Prostate gland (tissue), 2 donors: ENCODE data around the gene SPOCK1. TPM values are rescaled to one million over a fixed set of nuclear protein-coding genes. Genes with fewer than 3 reads are reported as not detected.

Experiments used
- DNase-seq: peaks from one replicate; pipeline ENCODE4 v3.0.0-alpha.2; 2019; ENCODE audit warnings: low spot score
- H3K27ac ChIP-seq, 2 donors: fragments of 200-600 bp; sonication (generic); 2 replicates each; pipeline ENCODE4 v1.5.1; 2017 to 2019
- H3K27me3 ChIP-seq: fragments of 200-600 bp; sonication (generic); replicated peaks from 2 replicates; pipeline ENCODE4 v1.5.1; 2019; ENCODE audit not compliant: insufficient read depth
- H3K36me3 ChIP-seq, 2 donors: fragments of 200-600 bp; sonication (generic); 1 replicate in 1 of 2; 2 replicates in 1 of 2; pipeline versions ENCODE4 v1.5.1 to v1.8.1; 2017 to 2019
- H3K4me1 ChIP-seq: fragments of 200-600 bp; sonication (generic); replicated peaks from 2 replicates; pipeline ENCODE4 v1.5.1; 2019
- H3K4me3 ChIP-seq, 2 donors: fragments of 200-600 bp; sonication (generic); 2 replicates each; pipeline ENCODE4 v1.5.1; 2017 to 2019
- H3K9me3 ChIP-seq: fragments of 200-600 bp; sonication (generic); 2 replicates; pipeline ENCODE4 v1.5.1; 2017
- POLR2A ChIP-seq: fragments of 450-650 bp; IDR thresholded peaks from one replicate; pipeline ENCODE4 v1.6.1; 2016; ENCODE audit warnings: antibody characterized with exemption, mild to moderate bottlenecking
- POLR2AphosphoS5 ChIP-seq: sonication (generic); formaldehyde crosslinking; IDR thresholded peaks from one replicate; pipeline ENCODE4 v1.6.1; 2017; ENCODE audit warnings: antibody characterized with exemption
- WGBS: methylation state at CpG from one replicate; pipeline ENCODE4 v1.1.5; 2018; 5-methylcytosine and 5-hydroxymethylcytosine counted together
- intact Hi-C: fragments of 100-400 bp; cut with DNase I; formaldehyde crosslinking; loops from one replicate; pipeline ENCODE4 v1.14.2; 2022
- total RNA-seq, 2 donors: library from RNA; depleted of rRNA; stranded (reverse); fragments of >200 nt; gene quantifications; one replicate each; pipeline ENCODE4 v1.1.0, GENCODE V29; 2016
- TF ChIP-seq, protein P1 (sequence below), 4 experiments: fragments of 200-600 bp in 2 of 4; fragments of 450-650 bp in 2 of 4; sonication (generic) in 2 of 4; IDR thresholded peaks; 1 replicate in 3 of 4; 2 replicates in 1 of 4; pipeline ENCODE4 v1.5.1; 2016 to 2019; ENCODE audit warnings: antibody characterized with exemption in 4 of 4, mild to moderate bottlenecking in 2 of 4, moderate library complexity in 2 of 4

Gene SPOCK1
- total RNA-seq, 2 donors from 2014 or later = 89.4 to 92.9 TPM

DNA sequence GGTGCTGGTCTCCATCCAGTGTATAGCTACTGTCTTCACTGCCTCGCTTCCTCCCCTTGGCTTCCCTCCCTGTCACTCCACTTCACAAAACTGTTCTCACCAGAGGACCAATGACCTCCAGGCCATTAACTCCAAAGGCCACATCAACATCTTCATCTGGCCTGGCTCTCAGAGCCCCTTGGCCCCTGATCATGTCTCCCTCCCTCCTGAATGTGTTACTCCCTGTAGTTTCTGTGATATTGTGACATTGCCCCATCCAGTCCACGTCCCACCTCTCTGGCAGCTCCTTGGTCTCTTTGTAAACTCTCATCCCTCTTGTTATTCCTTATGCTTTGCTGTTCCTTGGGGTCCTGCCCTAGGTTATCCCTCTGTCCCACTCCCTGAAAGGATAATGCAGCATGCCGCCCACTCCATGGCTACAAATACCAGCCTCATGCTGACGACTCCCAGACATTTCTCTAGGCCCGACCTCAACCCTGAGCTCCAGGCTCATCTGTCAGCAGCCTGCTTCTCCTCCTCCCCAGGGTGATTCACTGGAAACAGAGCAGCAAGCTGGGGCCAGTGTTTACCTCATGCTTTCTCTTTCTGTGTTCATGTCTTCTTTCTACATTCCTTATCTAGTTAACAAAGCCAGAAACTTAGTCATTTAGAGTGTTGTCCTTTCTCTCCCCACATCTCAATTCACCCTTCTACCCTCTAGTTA is 312.2 kb downstream of the SPOCK1 start:
- Histone ChIP-seq H3K36me3 (no peaks in the 10 kb centered on the region), H3K27me3 (no peaks in the 10 kb centered on the region), H3K4me3 (no peak overlapping the region), H3K4me1 (no peaks in the 10 kb centered on the region), H3K9me3 (no peaks in the 10 kb centered on the region), H3K27ac (no peak overlapping the region)
- intact Hi-C loops = no loop called here
- 84% methylated on average over 5 of the region's 5 CpGs for WGBS
- no peak for DNase-seq
- TF ChIP-seq, protein P1, sequence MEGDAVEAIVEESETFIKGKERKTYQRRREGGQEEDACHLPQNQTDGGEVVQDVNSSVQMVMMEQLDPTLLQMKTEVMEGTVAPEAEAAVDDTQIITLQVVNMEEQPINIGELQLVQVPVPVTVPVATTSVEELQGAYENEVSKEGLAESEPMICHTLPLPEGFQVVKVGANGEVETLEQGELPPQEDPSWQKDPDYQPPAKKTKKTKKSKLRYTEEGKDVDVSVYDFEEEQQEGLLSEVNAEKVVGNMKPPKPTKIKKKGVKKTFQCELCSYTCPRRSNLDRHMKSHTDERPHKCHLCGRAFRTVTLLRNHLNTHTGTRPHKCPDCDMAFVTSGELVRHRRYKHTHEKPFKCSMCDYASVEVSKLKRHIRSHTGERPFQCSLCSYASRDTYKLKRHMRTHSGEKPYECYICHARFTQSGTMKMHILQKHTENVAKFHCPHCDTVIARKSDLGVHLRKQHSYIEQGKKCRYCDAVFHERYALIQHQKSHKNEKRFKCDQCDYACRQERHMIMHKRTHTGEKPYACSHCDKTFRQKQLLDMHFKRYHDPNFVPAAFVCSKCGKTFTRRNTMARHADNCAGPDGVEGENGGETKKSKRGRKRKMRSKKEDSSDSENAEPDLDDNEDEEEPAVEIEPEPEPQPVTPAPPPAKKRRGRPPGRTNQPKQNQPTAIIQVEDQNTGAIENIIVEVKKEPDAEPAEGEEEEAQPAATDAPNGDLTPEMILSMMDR (IDR thresholded peaks at IDR 0.05) = no peak
- TF ChIP-seq POLR2AphosphoS5 (no peak), POLR2A (no peak)

DNA sequence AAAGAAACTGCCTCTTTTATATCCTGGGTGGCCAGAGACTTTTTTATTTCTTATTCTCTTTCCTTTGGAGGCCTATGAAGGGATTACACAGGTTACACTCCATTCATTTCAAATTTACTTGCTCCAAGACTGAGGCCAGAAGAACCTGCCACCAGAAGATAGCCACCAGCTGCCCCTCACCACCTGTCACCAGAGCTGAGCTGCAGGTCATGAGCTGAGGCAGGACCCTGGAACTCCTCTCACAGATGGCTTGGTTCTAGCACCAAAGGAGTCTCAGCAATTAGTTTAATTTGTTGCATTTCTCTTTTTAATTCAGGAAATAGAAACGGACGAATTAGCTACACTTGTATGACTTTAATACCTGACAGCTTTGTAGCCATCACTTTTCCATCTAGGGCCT is 313.9 kb downstream of the SPOCK1 start:
- Histone ChIP-seq H3K4me1 (no peaks in the 10 kb centered on the region), H3K27ac (no peak overlapping the region), H3K4me3 (no peak overlapping the region), H3K27me3 (no peaks in the 10 kb centered on the region), H3K36me3 (no peaks in the 10 kb centered on the region), H3K9me3 (no peaks in the 10 kb centered on the region)
- WGBS = 90% methylated on average over 2 of the region's 2 CpGs
- TF ChIP-seq, protein P1 (IDR thresholded peaks at IDR 0.05) = no peak
- TF ChIP-seq POLR2AphosphoS5 (no peak), POLR2A (no peak)
- intact Hi-C loops = no loop called here
- DNase-seq = no peak

DNA sequence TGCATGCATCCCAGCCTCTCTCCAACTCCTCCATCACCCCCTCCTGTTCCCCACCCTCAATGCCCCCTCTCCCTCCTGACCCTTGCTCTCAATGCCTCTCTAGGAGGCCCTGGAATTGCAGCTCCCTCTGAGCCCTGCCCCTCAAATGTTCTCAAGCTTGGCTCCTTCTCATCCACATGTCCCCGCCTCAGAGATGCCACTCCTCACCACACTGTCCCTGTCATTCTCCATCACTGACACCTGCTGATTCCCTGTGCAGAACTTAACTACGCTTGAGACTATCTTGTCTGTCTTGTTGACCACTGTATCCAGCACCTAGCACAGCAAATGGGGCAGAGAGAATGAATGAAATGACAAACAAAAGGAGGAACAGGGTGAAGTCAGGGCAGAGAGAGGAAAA is 314.4 kb downstream of the SPOCK1 start:
- intact Hi-C loops = no loop called here
- H3K27ac ChIP-seq = no peak overlapping the region
- H3K4me3 ChIP-seq = no peak overlapping the region
- no peaks in the 10 kb centered on the region for H3K4me1 ChIP-seq
- DNase-seq = no peak
- H3K9me3 ChIP-seq = no peaks in the 10 kb centered on the region
- 80% methylated on average over 2 of the region's 2 CpGs for WGBS
- H3K36me3 ChIP-seq = no peaks in the 10 kb centered on the region
- H3K27me3 ChIP-seq = no peaks in the 10 kb centered on the region
- TF ChIP-seq POLR2A = no peak
- TF ChIP-seq POLR2AphosphoS5 = no peak
- TF ChIP-seq, protein P1 (IDR thresholded peaks at IDR 0.05) = no peak

DNA sequence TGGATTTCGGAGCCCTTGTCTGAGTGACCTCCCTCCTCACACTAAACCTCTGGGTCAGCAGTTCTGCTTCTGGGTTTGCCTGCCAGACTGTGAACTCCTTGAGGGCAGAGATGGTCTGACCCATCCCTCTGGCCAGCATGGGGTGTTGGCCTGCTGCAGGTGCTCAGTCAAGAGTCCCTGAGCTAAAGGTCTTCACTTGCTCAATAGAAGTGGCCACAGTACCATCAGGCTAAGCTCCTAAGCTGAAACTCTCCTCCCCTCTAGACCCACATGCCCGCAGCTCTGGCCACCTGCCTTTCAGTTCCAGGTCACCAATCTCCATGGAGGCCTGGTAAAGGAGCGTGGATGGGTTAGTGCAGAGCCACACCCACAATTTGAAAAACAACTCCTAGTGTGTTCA is 316.6 kb downstream of the SPOCK1 start:
- intact Hi-C loops = no loop called here
- no peak overlapping the region for H3K27ac ChIP-seq
- H3K36me3 ChIP-seq = no peaks in the 10 kb centered on the region
- H3K27me3 ChIP-seq = no peaks in the 10 kb centered on the region
- 91% methylated on average over 3 of the region's 3 CpGs for WGBS
- no peaks in the 10 kb centered on the region for H3K4me1 ChIP-seq
- no peak overlapping the region for H3K4me3 ChIP-seq
- no peaks in the 10 kb centered on the region for H3K9me3 ChIP-seq
- TF ChIP-seq POLR2A (no peak), POLR2AphosphoS5 (no peak)
- TF ChIP-seq, protein P1 (IDR thresholded peaks at IDR 0.05) = no peak
- DNase-seq = no peak

DNA sequence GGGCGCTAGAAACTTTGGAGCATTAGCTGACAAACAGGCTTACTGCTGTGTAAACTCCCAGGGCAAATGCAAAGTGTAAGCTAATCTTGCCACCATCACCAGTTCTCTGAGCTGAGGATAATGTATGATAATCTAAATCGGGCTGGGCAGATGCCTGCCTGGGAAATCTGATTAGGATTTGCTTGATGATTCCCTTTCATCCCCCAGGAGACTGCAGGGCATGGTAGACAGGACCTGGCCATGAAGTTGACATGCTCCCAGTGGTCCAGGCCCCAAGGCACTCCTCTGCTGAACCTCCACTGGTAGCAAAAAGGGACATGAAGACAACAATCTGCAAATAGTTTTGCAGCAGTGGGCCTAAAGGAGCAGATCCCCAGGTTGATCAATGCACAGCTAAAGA is 317.5 kb downstream of the SPOCK1 start:
- H3K27ac ChIP-seq = no peak overlapping the region
- no peak overlapping the region for H3K4me3 ChIP-seq
- H3K4me1 ChIP-seq = no peaks in the 10 kb centered on the region
- no peaks in the 10 kb centered on the region for H3K36me3 ChIP-seq
- TF ChIP-seq, protein P1 (IDR thresholded peaks at IDR 0.05) = no peak
- TF ChIP-seq POLR2AphosphoS5 (no peak), POLR2A (no peak)
- WGBS = 57% methylated on average over 2 of the region's 2 CpGs
- H3K9me3 ChIP-seq = no peaks in the 10 kb centered on the region
- intact Hi-C loops = no loop called here
- DNase-seq = no peak
- H3K27me3 ChIP-seq = no peaks in the 10 kb centered on the region
